Ovary (tissue), 3 donors: ENCODE data around the gene CHADL.
"Not testable (repeated sequence)": the region's sequence is repeated elsewhere in the genome, so short reads cannot be mapped to it uniquely, and the experiment has no call there.

Experiments used
- CTCF ChIP-seq, 3 donors: fragments of 450-650 bp in 2 of 3; fragments of 200-600 bp in 1 of 3; IDR thresholded peaks; one replicate each; pipeline versions ENCODE4 v1.5.1 to v1.8.0; 2016 to 2022; ENCODE audit warnings: antibody characterized with exemption in 3 of 3, mild to moderate bottlenecking in 1 of 3
- POLR2A ChIP-seq: fragments of 450-650 bp; IDR thresholded peaks from one replicate; pipeline ENCODE4 v1.6.1; 2017; ENCODE audit warnings: antibody characterized with exemption, mild to moderate bottlenecking, moderate library complexity
- donor health status: DM: no; HTN: no; CAD: no.

GRCh38 chr22:41259756-41260155 lies 19.0 kb upstream of the CHADL start:
- TF ChIP-seq CTCF (IDR thresholded peaks at IDR 0.05); POLR2A: not testable (repeated sequence)
